ENCODE results near the gene GPRC5D.

Gene GPRC5D

DNA sequence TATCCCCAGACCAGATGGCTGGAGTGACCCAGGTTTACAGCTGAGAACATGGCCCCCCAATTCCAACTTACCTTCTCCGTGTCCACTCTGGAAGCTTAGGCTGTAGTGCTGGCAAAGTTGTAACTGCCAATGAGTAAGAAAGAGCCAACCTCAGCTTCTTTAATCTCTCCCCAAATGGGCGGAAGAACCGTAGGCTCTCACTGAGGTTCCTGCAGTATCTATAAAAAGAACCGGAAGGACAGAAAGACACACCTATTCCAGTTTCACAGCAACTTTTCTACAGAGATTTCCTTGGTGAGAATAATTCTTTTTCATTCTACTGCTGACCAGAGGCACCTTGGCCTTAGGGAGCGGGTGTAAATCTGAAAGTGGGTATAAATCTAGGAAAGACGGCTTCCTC lies at the start of gene GPRC5D:
Gene GPRC5D, minus strand, starts transcription at position 135 of the 400 bp plus-strand sequence. CDS start 1,786 bp downstream, outside the sequence.
- DNase-seq = no peak

DNA sequence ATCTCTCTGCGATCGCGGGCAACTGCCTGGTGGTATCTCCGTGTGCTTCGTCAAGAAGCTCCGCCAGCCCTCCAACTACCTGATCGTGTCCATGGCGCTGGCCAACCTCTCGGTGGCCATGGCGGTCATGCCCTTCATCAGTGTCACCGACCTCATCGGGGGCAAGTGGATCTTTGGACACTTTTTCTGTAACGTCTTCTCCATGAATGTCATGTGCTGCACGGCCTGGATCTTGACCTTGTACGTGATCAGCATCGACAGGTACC lies 49.7 kb upstream of the GPRC5D start:
- no peak for DNase-seq

DNA sequence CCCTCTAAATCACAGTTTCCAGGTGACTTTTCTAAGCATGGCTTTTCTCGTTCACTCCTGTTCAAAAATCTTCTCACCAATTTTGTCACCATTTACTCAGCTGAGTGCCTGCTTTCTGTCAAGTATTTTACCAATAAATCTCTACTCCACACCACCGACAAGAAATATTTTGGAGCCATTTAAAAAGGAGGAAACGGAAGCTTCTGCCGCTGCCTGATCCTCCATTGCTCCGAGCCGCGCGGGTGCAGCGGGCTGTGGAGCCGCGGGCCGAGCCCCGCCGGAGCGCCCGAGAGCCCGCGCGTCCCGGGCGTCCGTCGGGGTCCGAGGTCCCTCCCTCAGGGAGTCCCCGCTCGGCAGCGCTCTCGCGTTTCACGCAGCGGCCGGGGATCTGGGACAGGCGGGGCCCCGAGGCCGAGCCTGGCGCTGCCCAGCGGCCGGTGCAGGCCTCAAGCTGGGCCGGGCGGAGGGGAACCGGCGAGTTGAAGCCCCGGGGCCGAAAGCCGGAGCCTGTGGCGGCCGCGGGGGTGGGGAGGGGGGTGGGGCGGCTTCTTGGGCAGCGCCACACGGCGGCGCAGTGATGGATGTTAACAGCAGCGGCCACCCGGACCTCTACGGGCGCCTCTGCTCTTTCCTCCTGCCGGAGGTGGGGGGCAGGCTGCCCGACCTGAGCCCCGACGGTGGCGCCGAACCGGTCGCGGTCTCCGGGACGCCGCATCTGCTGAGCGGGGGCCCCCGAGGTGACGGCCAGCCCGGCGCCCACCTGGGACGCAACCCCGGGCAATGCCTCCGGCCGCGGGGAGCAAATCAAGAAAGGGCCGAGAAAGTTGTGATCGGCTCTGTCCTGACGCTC lies 49.2 kb upstream of the GPRC5D start:
- no peak for DNase-seq

DNA sequence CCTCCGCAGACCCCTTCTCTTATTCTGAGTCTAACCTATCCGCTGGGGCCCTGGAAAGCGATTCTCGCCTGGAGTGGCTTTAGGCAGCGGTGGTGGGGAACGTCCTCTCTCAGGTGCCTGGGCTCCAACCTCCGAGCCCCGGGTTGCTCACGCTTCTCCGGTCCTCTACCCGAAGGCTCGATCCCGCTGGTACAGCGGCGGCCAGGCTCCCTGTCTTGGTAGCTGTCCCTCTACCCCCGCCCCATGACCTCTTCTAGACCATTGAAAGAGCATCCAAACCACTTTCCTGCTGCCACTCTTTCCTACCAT lies 48.6 kb upstream of the GPRC5D start:
- no peak for DNase-seq

DNA sequence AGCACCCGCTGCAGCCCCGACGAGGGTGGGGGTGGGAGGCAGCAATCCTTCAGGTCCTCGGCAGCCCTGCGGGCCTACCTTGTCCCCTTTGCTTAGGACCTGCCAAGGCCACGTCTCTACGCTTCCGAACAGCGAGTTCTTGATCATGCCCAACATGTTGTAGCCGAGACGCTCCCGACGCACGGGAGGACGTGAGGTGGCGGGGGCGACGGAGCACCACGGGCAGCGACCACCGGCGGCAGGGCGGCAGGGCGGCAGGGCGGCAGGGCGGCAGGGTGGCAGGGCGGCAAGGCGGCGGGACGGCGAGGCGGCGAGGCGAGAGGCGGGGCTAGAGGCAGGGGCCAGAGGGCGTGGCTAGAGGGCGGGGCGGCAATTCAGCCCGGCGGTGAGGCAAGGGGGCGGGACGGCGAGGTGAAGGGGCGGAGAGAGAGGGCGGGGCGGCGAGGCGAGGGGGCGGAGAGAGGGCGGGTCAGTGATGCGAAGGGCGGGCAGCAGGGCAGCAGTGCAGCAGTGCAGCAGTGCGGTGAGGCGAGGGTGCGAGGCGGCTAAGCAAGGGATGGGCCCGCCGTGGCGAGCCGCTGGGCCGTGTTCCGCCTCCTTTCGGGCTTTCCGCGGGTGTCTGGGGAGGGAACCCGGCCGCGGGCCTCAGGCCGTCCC lies 48.1 kb upstream of the GPRC5D start, which contains the start of gene HEBP1:
Gene HEBP1, minus strand, starts transcription at position 307 of the 657 bp plus-strand sequence. Its CDS starts 151 bp downstream, at position 156.
- DNase-seq = peak; percentile 75

DNA sequence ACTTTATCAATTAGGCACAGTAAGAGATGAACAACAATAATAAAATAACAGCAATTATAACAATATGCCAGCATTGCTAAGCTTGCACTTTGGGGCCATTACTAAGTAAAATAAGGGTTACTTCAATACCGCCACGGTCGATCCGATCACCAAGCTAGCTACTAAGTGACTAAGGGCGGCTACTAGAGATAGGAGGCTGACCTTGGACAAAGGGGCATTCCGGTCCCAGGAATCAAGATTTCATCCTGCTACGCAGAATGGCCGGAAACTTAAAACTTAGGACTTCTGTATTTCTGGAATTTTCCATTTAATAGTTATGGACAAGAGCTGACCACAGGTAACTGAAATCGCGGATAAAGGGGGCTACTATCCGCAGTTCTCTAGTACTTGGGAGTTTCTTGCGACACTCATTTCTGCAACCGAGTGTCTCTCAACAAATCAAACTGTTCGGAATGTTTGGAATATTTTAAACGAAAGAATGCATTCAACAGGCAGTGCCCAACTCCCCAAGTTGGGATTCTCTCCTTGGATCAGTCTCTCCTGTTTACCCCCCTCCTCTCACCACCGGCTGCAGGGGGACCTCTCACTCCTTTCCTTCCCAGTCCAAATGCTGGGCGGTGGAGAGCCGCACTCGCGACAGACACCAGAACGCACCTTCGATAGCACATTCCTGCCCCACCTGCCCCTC lies 47.4 kb upstream of the GPRC5D start:
- DNase-seq = no peak

DNA sequence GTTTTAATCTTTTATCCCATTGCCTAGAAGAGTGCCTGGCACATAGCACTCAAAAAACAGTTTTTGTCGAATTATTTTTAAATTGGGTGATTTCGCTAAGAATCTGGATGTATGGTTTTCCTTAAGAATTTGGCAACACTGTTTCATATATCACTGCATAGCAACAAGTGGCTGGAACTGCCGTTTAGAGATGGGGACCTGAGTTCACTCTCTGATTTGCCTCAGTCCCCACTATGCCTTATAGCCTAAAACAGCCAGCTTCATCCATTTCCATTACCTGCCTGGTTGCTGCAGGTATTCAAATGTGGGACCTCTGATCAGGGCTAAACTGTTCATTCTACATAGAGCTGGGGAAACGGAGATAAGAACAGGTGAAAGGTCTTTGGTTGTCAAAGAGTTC lies 46.3 kb upstream of the GPRC5D start:
- DNase-seq = no peak

DNA sequence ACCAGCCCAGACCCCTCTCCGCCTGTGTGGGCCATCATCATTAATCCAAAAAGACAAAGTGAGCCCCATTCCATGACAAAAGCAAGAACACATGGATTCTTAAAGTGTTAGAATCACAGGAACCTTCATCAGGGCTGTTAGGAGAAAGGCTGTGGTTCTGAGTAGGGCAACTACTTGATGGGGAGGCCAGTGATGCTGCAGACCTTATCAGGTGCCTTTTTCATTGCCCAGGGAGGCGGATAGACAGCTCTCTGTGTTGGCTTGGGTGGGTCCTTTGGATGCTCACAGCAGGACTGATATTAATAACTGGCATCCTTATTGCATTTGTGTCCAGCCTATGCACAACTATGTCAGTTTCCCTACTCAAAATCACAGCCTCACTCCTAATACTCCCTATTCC lies 45.8 kb upstream of the GPRC5D start:
- DNase-seq = no peak

DNA sequence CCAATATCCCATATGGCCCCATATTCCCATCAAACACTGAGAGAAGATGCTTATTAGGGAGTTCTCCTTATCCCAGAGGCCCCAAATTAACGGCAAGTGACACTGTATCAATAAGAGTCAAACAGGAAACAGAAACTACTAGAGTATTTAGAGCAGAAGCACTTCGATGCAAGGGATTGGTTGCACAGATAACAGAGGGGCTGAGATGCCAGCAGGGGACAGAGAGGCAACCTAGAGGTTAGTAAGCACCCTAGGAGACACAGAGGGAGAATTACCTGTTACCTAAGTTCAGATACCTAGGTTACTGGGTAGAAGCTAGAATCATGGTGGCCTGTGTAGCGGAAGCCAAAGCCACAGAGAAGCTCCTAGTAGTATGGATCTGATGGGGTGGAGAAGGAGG lies 45.2 kb upstream of the GPRC5D start:
- no peak for DNase-seq

DNA sequence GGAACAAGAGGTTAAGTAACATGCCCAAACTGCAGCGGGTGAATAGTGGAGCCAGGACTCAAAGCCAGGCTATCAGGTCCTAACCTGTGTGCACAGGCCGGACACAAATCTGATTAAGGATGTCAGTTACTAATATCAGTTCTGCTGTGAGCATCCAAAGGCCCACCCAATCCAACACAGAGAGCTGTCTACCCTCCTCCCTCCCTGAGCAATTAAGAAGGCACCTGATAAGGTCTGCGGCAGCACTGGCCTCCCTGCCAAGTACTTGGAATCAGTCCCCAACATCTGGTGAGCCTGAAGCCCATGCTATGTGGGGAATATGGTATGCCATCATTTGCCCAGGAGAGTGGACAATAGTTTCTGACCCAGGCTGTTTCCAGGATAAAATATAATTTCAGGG lies 44.2 kb upstream of the GPRC5D start:
- DNase-seq = no peak

DNA sequence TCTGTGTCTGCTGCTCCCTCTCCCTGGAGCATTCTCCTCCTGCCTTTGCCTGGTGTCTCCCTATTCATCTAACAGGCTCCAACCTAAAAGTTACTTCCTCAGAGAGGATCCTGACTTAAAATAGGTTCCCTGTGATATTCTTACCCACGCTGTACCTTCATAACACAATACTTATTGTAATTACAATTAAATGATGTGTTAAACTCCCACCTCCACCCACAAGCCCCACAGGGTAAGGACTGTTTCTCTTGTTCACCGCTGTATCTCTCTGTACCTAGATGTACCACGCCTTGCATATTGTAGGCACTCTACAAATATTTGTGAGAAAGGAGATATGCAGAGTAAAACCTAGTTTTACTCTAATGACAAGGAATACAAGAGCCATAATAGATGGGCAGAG lies 43.1 kb upstream of the GPRC5D start:
- DNase-seq = no peak

DNA sequence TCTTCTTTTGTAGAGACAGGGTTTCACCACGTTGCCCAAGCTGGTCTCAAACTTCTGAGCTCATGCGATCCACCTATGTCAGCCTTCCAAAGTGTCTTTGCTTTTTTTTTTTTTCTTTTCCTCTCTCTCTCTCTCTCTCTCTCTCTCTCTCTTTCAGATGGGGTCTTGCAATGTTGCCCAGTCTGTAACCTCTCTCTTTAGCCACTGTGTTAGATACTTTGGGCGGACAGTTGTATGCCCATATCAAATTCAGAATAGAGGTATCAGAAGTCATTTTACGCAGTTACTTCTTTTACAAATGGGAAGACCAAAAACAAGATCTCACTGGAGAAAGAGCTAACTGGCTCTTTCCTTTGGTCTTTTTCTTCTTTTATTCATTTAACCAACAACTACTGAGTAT lies 41.4 kb upstream of the GPRC5D start:
- DNase-seq = no peak

DNA sequence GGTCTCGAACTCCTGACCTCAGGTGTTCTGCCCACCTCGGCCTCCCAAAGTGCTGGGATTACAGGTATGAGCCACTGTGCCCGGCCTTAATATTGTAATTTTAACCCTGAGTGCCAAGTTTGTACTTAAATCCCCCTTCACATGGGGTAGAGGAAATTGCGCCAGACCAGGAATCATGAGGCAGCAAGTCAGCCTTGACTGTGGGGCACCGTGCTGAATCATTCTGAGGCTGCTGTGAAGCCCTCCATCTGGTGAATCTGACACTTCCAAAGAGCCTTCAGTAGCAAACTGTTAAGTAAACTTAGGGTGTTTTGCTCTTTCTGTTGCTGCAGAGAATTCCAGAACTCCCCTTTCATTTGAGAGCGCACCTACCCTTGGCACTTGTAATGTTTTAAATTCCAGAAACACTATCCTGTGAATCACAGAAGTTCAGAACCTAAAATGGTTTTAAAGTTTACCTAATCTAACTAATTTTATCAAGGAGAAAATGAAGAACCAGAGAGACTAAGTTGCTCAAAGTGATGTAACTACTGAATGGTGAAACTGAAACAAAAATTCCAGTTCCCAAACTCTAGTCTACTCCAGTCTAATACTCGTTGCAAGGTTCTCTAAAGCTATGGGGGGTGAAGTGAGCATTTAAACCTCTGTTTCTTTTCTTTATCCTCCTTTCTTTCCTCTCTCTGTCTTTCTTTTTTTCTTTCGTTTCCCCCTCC lies 40.6 kb upstream of the GPRC5D start:
- no peak for DNase-seq

DNA sequence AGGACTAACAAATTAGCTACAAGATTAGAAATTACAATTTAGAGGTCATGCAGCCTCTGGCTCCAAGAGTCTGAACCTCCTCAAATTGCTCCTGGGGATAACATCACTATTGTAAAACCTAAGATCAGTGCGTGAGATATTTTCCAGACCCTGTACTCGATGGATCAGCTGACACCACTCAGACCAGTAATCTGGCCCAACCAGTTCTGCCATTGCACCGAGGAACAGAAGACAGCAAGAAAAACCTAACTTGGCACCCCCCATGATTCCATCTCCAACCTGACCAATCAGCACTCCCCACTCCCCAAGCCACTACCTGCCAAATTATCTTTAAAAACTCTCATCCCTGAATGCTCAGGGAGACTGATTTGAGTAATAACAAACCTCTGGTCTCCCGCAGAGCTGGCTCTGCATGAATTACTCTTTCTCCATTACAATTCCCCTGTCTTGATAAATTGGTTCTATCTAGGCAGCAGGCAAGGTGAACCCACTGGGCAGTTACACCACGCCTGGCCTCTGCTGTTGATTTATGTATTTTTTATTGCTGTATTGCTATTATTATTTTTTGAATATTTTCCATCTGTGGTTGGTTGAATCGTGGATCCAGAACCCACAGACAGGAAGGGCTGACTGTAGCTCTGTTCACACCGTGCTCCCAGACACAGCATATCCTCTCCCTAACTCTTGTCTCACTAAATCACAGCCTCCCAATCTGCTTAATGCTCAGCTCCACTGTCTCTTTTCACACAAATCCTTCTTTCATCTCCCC lies 38.9 kb upstream of the GPRC5D start:
- no peak for DNase-seq

DNA sequence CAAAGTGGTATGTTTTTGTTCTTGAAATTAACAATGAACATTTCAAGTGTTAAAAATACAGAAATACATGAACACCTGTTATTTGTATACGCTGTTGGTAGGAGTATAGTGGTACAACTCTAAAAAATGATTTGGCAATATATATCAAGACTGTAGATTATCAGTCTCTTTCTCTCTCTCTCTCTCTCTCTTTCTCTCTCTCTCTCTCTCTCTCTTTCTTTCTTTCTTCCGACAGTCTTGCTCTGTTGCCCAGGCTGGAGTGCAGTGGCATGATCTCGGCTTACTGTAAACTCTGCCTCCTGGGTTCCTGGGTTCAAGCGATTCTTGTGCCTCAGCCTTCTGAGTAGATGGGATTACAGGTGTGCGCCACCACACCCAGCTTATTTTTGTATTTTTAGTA lies 35.5 kb upstream of the GPRC5D start:
- no peak for DNase-seq

DNA sequence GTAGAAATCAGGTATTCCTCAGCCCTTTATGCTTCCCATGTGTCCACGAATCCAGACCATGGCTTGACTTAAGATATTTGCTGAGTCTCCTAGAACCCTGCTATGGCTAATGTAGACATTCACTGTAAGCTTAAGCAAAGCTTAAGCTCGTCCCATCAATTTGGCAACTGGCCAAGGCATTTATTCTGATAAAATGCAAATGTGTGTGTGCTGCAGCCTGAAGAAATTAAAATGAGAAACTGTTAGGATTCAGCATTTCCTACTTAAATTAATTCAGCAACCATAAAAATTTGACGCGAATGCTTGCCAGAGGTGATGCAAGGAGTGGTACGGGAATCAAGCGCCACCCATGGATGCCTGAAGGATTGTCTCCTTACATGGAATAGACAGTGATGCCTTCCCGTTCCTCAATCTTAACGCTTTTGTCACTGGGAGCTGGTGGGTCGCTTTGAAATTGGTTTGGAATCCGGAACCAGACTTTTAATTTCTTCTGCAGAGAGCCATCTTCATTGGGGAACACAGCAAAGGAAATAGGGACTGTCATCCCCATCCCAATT lies 34.9 kb upstream of the GPRC5D start:
- DNase-seq = no peak

DNA sequence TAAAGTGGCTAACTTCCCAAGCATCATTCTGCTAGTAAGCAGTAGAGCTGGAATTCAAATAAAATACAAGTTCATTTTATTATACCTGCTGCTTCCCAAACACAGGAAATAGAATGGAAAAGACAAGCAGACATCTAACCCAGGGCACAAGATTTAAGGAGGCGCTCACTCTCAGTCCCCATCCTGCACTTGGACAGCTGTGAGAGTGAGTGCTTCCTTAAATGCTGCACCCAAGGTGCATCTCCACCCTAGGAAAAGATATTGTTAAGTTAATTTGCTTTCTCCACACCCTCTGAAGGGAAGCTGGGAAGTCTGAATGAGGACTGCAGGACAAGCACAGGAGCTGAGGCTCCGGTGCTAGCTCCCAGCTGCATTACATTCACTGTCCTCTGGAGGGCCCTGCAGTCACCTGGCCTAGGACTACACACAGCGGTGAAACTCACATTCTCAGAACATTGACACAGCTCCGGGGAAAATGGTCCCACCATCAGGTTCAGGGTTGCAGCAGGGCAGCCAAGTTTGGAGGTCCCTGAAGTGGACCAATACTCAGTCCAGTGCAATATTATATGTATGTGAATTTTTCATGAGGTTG lies 33.9 kb upstream of the GPRC5D start:
- no peak for DNase-seq

DNA sequence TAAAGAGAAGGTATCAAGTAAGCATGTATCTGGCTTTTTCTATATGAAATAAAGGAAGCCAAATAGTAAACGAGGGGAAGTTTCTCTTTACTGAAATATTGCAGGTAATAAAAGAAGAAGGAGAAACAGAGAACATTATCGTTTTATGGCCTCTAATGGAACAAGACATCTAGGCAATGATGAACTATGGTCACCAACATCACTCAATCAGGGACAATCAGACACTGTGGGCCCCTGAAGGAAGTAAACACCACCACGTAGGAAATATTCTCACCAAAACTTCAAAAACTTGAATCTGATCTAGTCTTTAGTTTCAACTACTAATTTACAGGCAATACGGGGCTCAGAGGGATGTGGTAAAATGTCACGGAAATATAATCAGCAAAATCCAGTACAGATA lies 32.2 kb upstream of the GPRC5D start:
- no peak for DNase-seq

DNA sequence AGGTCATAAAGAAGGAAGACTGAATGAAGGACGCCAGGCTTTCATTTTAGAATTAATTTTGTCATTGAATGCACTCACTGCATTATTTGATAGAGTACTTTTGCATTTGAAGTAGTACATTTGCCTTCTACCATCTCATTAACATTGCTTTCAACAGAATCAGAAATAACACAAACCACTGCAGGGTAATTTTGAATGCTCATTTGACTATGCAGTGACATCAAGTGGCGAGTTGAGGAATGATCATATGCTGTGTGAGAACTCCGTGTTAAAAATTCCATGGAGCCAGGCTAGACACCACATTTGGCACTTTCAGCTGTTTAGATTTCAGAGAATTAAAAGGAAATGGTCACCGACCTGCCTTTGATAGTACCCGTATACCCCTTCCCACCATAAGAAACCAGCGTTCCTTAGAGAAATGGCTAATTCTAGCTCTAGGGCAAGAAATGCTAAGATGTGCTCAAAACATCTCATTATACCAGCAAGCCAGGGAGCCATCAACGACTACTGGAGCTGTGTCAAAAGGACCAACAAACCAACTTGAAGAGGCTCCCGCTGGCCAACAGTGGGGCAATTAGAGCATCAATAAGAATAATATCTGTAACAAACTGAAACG lies 31.6 kb upstream of the GPRC5D start:
- DNase-seq = no peak

DNA sequence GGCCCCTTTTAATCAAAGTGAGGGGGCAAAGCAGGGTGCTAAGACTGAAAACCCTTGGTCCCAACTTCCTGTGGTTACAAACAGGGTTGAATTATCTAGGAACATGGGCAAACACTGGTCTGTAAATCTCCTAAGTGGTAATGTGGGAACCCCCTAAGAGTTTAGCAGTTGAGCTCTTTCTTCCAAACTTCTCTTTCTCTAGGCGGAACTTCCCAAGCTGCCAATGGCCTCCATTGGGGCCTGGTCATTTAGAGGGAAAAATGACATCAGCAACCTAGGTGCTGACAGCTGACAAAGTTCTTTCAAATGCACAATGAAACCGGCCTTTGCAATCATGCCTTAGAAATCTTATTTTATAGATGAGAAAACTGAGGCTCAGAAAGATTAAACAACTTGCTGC lies 30.4 kb upstream of the GPRC5D start:
- DNase-seq = no peak

DNA sequence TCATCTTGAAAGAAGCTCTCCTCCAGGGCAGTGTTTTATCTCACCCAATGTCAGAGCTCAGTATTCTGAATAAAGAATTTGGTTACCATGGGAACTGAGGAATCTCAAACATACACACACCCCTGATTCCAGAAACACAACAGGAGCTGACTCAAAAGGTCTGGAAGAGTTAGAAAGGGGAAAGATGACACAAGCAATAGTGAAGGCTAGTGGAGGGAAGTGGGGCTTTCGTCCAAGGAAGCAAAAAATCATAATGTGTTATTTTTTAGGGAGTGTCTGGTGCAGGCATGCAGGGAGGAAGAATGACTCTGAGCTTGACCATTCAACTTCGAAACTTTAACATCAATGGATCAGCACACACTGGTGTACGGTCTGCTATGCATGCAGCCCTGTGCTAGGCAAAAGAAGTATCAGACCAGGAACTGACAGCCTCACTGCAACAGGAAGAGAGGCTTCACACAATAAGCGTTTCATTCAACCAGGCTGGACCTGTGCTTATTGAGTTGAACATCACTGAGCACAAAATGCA lies 27.8 kb upstream of the GPRC5D start:
- no peak for DNase-seq

All from NCI-H2107 (cell line).